Measurements from ENCODE around the gene KRTAP10-2.

- no peak for TF ChIP-seq TEAD4 (IDR thresholded peaks at IDR 0.05)
- no peak for TF ChIP-seq CREB1 (IDR thresholded peaks at IDR 0.05; ENCODE audit: low read depth)
- no peak for TF ChIP-seq REST (IDR thresholded peaks at IDR 0.05; ENCODE audit: low read depth)
- TF ChIP-seq EP300 (IDR thresholded peaks at IDR 0.05; ENCODE audit: borderline replicate concordance), result no peak
- TF ChIP-seq RAD21 (IDR thresholded peaks at IDR 0.05; ENCODE audit: low read depth), result no peak
- TF ChIP-seq, protein P1, sequence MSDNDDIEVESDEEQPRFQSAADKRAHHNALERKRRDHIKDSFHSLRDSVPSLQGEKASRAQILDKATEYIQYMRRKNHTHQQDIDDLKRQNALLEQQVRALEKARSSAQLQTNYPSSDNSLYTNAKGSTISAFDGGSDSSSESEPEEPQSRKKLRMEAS (IDR thresholded peaks at IDR 0.05), result no peak
- TF ChIP-seq TCF12 (IDR thresholded peaks at IDR 0.05; ENCODE audit: low read depth), result no peak
- TF ChIP-seq YY1 (IDR thresholded peaks at IDR 0.05; ENCODE audit: low read depth), result no peak
Observed at GRCh38 chr21:44589586-44590305, 38.4 kb upstream of the KRTAP10-2 start.

Measured in Ishikawa (cell line).